Smooth muscle cell (in vitro differentiated cells): ENCODE results near the gene PPP6R3. TPM values are rescaled to one million over a fixed set of nuclear protein-coding genes. Genes with fewer than 3 reads are reported as not detected.
A peak's percentile ranks its signal among the peaks of the same experiment; 100 is the strongest.

Experiments used
- DNase-seq: peaks from one replicate; lab custom pipeline; 2025; ENCODE audit not compliant: unreplicated experiment; lab: John Stamatoyannopoulos, UW
- H2AFZ ChIP-seq: fragments of 200-600 bp; sonication (generic); 2 replicates; pipeline ENCODE4 v1.6.0; 2016; ENCODE audit warnings: antibody characterized with exemption, low read depth, mild to moderate bottlenecking
- H3F3A ChIP-seq: fragments of 200-600 bp; sonication (generic); 2 replicates; pipeline ENCODE4 v1.6.0; 2017; ENCODE audit warnings: antibody characterized with exemption, low read depth
- H3K27ac ChIP-seq: fragments of 200-600 bp; sonication (generic); 2 replicates; pipeline ENCODE4 v1.5.1; 2016; ENCODE audit warnings: low read depth, mild to moderate bottlenecking
- H3K27me3 ChIP-seq: fragments of 200-600 bp; sonication (generic); 2 replicates; pipeline ENCODE4 v1.6.1; 2016; ENCODE audit warnings: low read depth, mild to moderate bottlenecking
- H3K36me3 ChIP-seq: fragments of 200-600 bp; sonication (generic); 2 replicates; pipeline ENCODE4 v1.5.1; 2016; ENCODE audit warnings: low read depth
- H3K4me1 ChIP-seq: fragments of 200-600 bp; sonication (generic); 2 replicates; pipeline ENCODE4 v1.5.1; 2016; ENCODE audit warnings: low read depth
- H3K4me2 ChIP-seq: fragments of 200-600 bp; sonication (generic); 2 replicates; pipeline ENCODE4 v1.6.0; 2016; ENCODE audit warnings: mild to moderate bottlenecking
- H3K4me3 ChIP-seq: fragments of 200-600 bp; sonication (generic); 2 replicates; pipeline ENCODE4 v1.5.1; 2016; ENCODE audit warnings: mild to moderate bottlenecking
- H3K79me2 ChIP-seq: fragments of 200-600 bp; sonication (generic); 2 replicates; pipeline ENCODE4 v1.6.0; 2016; ENCODE audit warnings: low read depth, mild to moderate bottlenecking
- H3K9ac ChIP-seq: fragments of 200-600 bp; sonication (generic); 2 replicates; pipeline ENCODE4 v1.6.0; 2016; ENCODE audit warnings: low read depth
- H3K9me3 ChIP-seq: fragments of 200-600 bp; sonication (generic); replicated peaks from 2 replicates; pipeline ENCODE4 v1.5.1; 2016; ENCODE audit warnings: low read depth
- H4K20me1 ChIP-seq: fragments of 200-600 bp; sonication (generic); 2 replicates; pipeline ENCODE4 v1.6.0; 2016; ENCODE audit warnings: low read depth
- CTCF ChIP-seq: fragments of 200-600 bp; sonication (generic); IDR thresholded peaks from 2 replicates; pipeline ENCODE4 v1.5.1; 2017; ENCODE audit warnings: borderline replicate concordance, mild to moderate bottlenecking, antibody characterized with exemption; ENCODE audit not compliant: insufficient read depth, poor library complexity, severe bottlenecking
- WGBS: methylation state at CpG from one replicate; pipeline ENCODE4 v1.1.7; 2016; ENCODE audit warnings: low lambda C conversion rate; 5-methylcytosine and 5-hydroxymethylcytosine counted together
- polyA plus RNA-seq: library from polyadenylated mRNA; unstranded; fragments of >200 nt; fragmentation: Nextera tagmentation; extraction: Ambion mirVana; gene quantifications from 2 replicates; pipeline ENCODE4 v1.2.1, GENCODE V29; 2016
- total RNA-seq: library from RNA; depleted of rRNA; stranded (reverse); fragments of >200 nt; gene quantifications from 2 replicates; pipeline ENCODE4 v1.2.3, GENCODE V29; 2014

PPP6R3 gene
- total and polyA plus RNA-seq, 2 experiments from 2014 or later: 28.4 to 121 TPM

GRCh38 chr11:68574308-68574707, 113.8 kb downstream of the PPP6R3 start:
- no peaks in the 10 kb centered on the region for H3F3A ChIP-seq
- H3K9ac ChIP-seq: no peak overlapping the region
- H3K27me3 ChIP-seq: no peaks in the 10 kb centered on the region
- H3K4me2 ChIP-seq: no peak overlapping the region
- no peak for DNase-seq
- H3K4me1 ChIP-seq: no peaks in the 10 kb centered on the region
- no peaks in the 10 kb centered on the region for H3K9me3 ChIP-seq
- no peak for TF ChIP-seq CTCF
- no peak overlapping the region for H3K4me3 ChIP-seq
- H2AFZ ChIP-seq: no peak overlapping the region
- H3K79me2 ChIP-seq: peaks cover 32% of the 10 kb centered on the region
- H3K36me3 ChIP-seq: peaks cover 30% of the 10 kb centered on the region
- WGBS: 96% methylated on average over 1 of the region's 1 CpG
- peak overlapping the region; percentile 34 for H3K27ac ChIP-seq
- peaks cover 80% of the 10 kb centered on the region for H4K20me1 ChIP-seq

GRCh38 chr11:68575025-68575665, 114.6 kb downstream of the PPP6R3 start:
- peaks cover 27% of the 10 kb centered on the region for H3K79me2 ChIP-seq
- no peaks in the 10 kb centered on the region for H3K27me3 ChIP-seq
- H3K36me3 ChIP-seq: peaks cover 25% of the 10 kb centered on the region
- no peaks in the 10 kb centered on the region for H3F3A ChIP-seq
- 93% methylated on average over 4 of the region's 4 CpGs for WGBS
- DNase-seq: no peak
- no peak for TF ChIP-seq CTCF
- H4K20me1 ChIP-seq: peaks cover 80% of the 10 kb centered on the region
- H3K9me3 ChIP-seq: no peaks in the 10 kb centered on the region
- no peak overlapping the region for H2AFZ ChIP-seq
- no peak overlapping the region for H3K9ac ChIP-seq
- H3K4me3 ChIP-seq: no peak overlapping the region
- no peak overlapping the region for H3K4me2 ChIP-seq
- H3K27ac ChIP-seq: no peak overlapping the region
- no peaks in the 10 kb centered on the region for H3K4me1 ChIP-seq

GRCh38 chr11:68579455-68579854, 118.9 kb downstream of the PPP6R3 start:
- Histone ChIP-seq H3K4me2 (no peak overlapping the region), H2AFZ (no peak overlapping the region), H4K20me1 (peaks cover 76% of the 10 kb centered on the region), H3K27me3 (no peaks in the 10 kb centered on the region), H3F3A (peaks cover 6% of the 10 kb centered on the region), H3K27ac (no peak overlapping the region), H3K36me3 (peaks cover 14% of the 10 kb centered on the region), H3K9me3 (no peaks in the 10 kb centered on the region), H3K79me2 (peaks cover 5% of the 10 kb centered on the region), H3K9ac (no peak overlapping the region), H3K4me3 (no peak overlapping the region), H3K4me1 (peaks cover 9% of the 10 kb centered on the region)
- 98% methylated on average over 5 of the region's 5 CpGs for WGBS
- no peak for DNase-seq
- TF ChIP-seq CTCF: no peak

- no peaks in the 10 kb centered on the region for H3K9me3 ChIP-seq
- peak overlapping the region; percentile 50 for H3K27ac ChIP-seq
- H3F3A ChIP-seq: peaks cover 6% of the 10 kb centered on the region
- H3K36me3 ChIP-seq: peaks cover 8% of the 10 kb centered on the region
- no peak for TF ChIP-seq CTCF
- DNase-seq: no peak
- no peak overlapping the region for H2AFZ ChIP-seq
- H3K9ac ChIP-seq: no peak overlapping the region
- peaks cover 80% of the 10 kb centered on the region for H4K20me1 ChIP-seq
- peaks cover 9% of the 10 kb centered on the region for H3K4me1 ChIP-seq
- H3K4me3 ChIP-seq: no peak overlapping the region
- peaks cover 10% of the 10 kb centered on the region for H3K79me2 ChIP-seq
- H3K27me3 ChIP-seq: no peaks in the 10 kb centered on the region
- 98% methylated on average over 4 of the region's 4 CpGs for WGBS
- H3K4me2 ChIP-seq: no peak overlapping the region
These were observed 120.9 kb downstream of the PPP6R3 start for GRCh38 chr11:68581439-68581838.
